ENCODE measurements around the gene MED15. TPM values are rescaled to one million over a fixed set of nuclear protein-coding genes. Genes with fewer than 3 reads are reported as not detected.

The MED15 gene
- total and polyA plus RNA-seq, 2 experiments from 2014 or later: 45.1 to 45.3 TPM

GRCh38 chr22:20550057-20550817, 42.8 kb downstream of the MED15 start:
- Histone ChIP-seq H3K27me3 (no peaks in the 10 kb centered on the region), H3K4me1 (ENCODE audit: low read depth) (peaks cover 38% of the 10 kb centered on the region), H3K9me3 (ENCODE audit: low read depth) (no peaks in the 10 kb centered on the region), H3K4me3 (no peak overlapping the region), H3K36me3 (peaks cover 3% of the 10 kb centered on the region), H3K27ac (peak overlapping the region; percentile 82)
- TF ChIP-seq CTCF (IDR thresholded peaks at IDR 0.05; ENCODE audit: low read depth, low read length): no peak
- no peak for DNase-seq (ENCODE audit: low read depth in 1 of 2, low spot score in 1 of 2)

GRCh38 chr22:20550851-20551744, 43.7 kb downstream of the MED15 start:
- H3K27ac ChIP-seq: peak overlapping the region; percentile 82
- peaks cover 38% of the 10 kb centered on the region for H3K4me1 ChIP-seq (ENCODE audit: low read depth)
- peaks cover 3% of the 10 kb centered on the region for H3K36me3 ChIP-seq
- no peaks in the 10 kb centered on the region for H3K9me3 ChIP-seq (ENCODE audit: low read depth)
- TF ChIP-seq CTCF (IDR thresholded peaks at IDR 0.05; ENCODE audit: low read depth, low read length): no peak
- no peak overlapping the region for H3K4me3 ChIP-seq
- H3K27me3 ChIP-seq: no peaks in the 10 kb centered on the region
- peak; percentile 61 to 74 for DNase-seq (ENCODE audit: low read depth in 1 of 2, low spot score in 1 of 2)

- Histone ChIP-seq H3K9me3 (ENCODE audit: low read depth) (no peaks in the 10 kb centered on the region), H3K4me3 (no peak overlapping the region), H3K36me3 (peaks cover 3% of the 10 kb centered on the region), H3K27me3 (no peaks in the 10 kb centered on the region), H3K4me1 (ENCODE audit: low read depth) (peaks cover 44% of the 10 kb centered on the region), H3K27ac (peak overlapping the region; percentile 82)
- no peak for TF ChIP-seq CTCF (IDR thresholded peaks at IDR 0.05; ENCODE audit: low read depth, low read length)
- DNase-seq (ENCODE audit: low read depth in 1 of 2, low spot score in 1 of 2): peak in 1 of 2 donors; percentile 19
Observed at GRCh38 chr22:20551805-20552442, 44.5 kb downstream of the MED15 start.

- H3K36me3 ChIP-seq: peaks cover 3% of the 10 kb centered on the region
- H3K27ac ChIP-seq: peak overlapping the region; percentile 82
- no peak for TF ChIP-seq CTCF (IDR thresholded peaks at IDR 0.05; ENCODE audit: low read depth, low read length)
- H3K4me1 ChIP-seq (ENCODE audit: low read depth): peaks cover 52% of the 10 kb centered on the region
- H3K27me3 ChIP-seq: no peaks in the 10 kb centered on the region
- H3K4me3 ChIP-seq: no peak overlapping the region
- no peaks in the 10 kb centered on the region for H3K9me3 ChIP-seq (ENCODE audit: low read depth)
- DNase-seq (ENCODE audit: low read depth in 1 of 2, low spot score in 1 of 2): peak in 1 of 2 donors; percentile 24
Observed at GRCh38 chr22:20552443-20553401, 45.3 kb downstream of the MED15 start.

All from cardiac muscle cell (in vitro differentiated cells and primary cell).